Activated CD8-positive, alpha-beta memory T cell treated with anti-CD3 and anti-CD28 coated beads for 1 hour (primary cell): ENCODE measurements around the gene TYSND1.
"Not testable (repeated sequence)": the region's sequence is repeated elsewhere in the genome, so short reads cannot be mapped to it uniquely, and the experiment has no call there.

ENCODE experiments used
- DNase-seq, 2 donors: peaks; one replicate each; pipeline ENCODE4 v3.0.0-alpha.2; 2020; ENCODE audit warnings: low read depth in 1 of 2; ENCODE audit errors: extremely low read depth in 1 of 2

Gene TYSND1

DNA sequence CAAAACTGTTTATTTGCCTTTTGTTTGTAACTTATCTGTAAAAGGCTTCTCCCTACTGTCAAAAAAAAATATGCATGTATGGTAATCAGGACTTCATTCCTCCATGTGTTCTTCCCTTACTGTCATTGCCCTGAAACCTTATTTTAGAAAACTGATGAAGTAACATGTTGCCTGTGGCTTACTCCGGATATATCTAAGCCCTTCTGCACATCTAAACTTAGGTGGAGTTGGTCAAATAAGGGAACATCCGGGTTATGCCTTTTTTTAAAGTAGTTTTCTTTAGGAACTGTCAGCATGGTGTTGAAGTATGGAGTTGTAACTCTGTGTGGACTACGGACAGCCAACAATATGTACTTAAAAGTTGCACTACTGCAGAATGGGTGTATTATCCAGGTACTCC lies 17.7 kb upstream of the TYSND1 start:
- no peak for DNase-seq

DNA sequence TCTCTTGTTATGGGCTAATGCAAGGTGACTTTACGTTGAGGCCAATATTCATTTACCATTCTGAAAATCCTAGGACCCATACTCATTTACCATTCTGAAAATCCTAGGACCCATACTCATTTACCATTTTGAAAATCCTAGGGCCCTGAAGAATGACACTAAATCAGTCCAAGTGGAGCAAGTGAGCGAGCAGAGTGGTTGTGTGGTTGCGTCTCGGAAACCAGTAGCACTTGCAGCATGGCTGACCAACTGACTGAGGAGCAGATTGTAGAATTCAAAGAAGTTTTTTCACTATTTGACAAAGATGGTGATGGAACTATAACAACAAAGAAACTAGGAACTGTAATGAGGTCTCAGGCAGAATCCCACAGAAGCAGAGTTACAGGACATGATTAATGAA lies 16.9 kb upstream of the TYSND1 start:
- DNase-seq, result no peak

DNA sequence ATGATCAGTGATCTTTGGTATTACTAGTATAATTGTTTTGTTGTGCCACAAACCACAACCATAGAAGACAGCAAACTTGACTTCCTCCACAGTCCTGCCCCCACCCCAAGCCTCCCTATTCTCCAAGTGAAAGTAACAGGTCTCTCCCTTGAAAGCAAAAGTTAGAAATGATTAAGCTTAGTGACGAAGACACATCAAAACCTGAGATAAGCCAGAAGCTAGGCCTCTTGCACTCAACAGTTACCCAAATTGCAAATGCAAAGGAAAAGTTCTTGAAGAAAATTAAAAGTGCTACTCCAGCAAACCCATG lies 16.3 kb upstream of the TYSND1 start:
- DNase-seq, result no peak

DNA sequence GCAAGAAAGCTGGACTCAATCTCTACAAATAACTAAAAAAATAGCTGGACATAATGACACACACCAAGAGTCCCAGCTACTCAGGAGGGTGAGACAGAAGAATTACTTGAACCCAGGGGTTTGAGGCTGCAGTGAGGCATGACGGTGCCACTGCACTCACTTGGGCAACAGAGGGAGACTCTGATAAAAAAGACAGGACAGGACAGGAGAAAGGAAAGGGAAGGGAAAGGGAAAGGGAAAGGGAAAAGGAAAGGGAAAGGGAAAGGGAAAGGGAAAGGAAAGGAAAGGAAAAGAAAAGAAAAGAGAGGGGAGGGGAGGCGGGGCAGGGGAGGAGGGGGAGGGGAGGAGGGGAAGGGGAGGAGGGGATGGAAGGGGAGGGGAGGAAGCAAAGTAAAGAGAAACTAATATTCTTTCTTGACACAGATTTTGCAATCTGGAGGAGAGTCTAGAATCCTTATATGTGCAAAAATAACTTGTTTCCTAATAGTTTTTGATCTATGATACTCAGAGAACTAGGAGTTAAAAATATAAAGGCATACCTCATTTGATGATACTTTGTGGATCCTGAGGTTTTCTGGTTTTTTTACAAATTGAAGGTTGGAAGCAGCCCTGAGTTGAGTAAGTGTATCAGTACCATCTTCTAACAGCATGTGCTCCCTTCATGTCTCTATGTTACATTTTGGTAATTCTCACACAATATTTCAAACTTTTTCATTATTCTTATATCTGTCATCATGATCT lies 15.8 kb upstream of the TYSND1 start:
- no peak for DNase-seq

DNA sequence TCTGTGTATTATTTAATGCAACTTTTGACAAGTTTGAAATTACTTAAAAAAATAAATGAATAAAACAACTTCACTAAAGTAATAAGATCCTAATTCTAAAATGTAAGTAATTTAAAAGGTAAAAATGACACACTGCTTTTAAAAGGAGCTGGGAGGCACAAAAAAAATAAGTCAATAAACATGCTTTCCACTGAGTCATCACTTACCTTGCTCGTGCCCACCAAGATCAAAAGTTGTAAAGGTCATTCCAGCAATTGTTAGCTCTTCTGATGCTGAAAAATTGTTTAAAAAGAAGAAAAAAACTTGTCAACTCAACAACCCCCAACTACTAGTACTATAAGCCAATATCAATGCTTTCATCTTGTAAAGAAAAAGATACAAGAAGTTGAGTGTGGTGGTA lies 14.3 kb upstream of the TYSND1 start:
- no peak for DNase-seq

DNA sequence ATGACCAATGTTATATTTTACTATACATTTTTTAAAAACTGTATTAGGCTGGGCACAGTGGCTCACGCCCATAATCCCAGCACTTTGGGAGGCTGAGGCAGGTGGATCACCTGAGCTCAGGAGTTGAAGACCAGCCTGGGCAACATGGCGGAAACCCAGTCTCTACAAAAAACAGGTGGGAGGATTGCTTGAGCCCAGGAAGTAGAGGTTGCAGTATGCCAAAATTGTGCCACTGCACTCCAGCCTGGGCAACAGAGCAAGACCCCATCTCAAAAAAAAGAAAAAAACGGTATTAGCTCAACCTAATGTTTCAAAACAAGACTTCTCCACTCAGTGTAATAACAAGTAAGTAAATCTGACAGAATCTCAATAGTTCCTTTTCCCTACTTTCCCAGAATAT lies 12.9 kb upstream of the TYSND1 start:
- not testable (repeated sequence) for DNase-seq

DNA sequence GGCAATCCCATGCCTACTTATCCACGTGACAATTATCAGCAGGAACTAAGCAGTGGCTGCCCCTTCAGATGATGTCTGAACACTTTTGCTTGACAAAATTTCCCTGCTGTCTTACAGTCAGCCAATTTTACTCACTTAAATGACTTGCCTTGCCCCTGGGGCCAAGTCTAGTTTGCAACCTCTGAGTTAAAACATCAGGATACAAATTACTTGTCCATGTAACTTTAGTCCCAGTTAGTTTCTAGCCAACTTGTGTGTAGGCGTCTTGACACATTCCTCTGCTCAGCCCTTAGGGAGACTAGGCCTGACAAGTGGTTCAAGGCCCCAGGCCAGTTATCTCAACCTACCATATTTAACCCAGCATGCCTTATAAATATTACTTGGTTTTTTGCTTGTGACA lies 11.6 kb upstream of the TYSND1 start:
- DNase-seq, result no peak

DNA sequence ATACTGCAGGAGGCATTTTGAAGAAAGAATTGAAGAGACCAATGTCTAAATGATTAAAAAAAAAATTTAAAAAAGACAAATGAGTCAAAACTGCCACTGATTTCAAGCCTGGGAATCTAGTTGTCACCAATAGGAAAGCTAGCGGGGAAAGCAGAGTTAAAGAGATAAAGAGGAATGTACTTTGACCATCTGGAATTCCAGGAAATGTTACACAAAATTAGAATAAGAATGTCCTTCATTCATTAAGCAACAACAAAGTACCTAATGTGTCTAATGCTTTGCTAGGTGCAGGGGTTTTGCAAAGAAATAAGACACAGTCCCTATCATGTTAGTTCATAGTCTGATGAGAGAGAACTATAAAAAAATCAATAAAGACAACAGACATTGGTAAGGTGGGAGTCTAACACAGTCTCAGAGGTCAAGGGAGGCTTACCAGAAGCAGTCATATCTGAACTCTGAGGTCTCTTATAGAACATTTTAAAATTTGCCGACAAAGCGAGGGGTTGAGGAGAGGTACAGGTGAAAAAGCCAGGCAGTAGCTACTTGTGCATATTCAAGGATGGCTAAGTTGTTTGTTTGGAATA lies 8.8 kb upstream of the TYSND1 start:
- no peak for DNase-seq

DNA sequence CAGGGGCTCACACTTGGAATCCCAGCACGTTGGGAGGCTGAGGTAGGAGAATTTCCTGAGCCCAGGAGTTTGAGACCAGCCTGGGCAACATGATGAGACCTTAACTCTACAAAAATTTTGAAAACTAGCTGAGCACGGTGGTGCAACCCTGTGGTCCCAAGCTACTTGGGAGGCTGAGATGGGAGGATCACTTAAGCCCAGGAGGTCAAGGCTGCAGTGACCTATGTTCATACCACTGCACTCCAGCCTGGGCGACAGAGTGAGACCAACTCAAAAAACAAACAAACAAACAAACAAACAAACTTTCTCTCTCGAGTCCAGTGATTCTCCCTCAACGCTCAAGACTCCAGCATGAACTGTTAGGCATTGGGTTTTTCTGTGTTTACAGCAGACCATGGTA lies 2.0 kb upstream of the TYSND1 start:
- no peak for DNase-seq

DNA sequence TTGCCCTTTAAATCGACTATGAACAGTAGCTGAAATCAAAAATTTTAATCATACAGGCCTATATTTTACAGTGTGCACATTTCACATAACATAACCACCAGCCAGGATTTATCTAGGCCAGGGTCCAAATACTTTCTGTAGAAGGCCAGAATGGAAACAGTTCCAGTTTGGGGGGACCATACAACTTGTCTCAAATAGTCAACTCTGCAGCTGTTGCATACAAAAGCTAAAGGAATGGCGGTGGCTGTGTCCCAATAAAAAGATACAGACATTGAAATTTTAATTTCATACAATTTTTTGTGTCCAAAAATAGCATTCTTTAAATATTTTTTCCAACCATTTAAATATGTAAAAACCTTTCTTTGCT lies 742 bp upstream of the TYSND1 start:
- DNase-seq, result no peak

DNA sequence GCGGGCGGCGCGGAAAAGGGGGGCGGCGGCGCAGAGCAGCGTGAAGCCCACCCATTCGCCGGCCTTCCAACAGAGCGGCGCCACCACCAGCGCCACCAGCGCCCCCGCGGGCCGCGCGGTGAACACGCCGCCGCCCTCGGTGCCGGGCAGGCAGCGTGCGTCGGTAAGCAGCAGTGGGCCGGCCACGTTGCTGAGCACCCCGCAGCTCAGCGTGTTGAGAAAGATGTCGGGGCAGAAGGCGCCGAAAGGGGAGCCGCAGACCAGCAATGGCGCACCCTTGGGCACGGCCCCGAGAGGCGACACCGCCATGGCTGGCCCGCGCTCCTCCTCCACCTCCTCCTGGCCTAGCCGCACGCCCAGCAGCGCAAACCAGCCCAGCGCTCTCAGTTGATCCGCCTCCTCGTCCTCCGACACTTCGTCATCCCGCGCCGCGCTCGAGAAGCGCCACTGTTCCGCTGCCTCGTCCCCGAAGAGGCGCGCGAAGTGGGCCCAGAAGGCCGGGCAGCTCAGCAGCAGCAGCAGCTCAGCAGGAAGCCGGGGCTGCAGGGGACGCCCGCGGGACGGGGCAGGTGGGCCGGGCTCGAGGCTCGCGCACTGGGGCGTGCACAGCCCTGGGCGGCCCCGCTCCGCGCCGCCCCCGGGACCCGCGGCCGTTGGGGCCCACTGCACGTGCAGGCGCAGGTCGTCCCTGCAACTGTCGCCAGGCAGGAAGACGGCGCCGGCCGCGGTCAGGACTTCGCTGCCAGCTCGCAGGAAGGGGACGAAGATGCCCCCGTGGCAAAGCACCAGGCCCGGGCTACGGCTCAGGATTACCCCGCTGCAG lies 623 bp downstream of the TYSND1 start:
- DNase-seq, result peak; percentile 27 to 47

DNA sequence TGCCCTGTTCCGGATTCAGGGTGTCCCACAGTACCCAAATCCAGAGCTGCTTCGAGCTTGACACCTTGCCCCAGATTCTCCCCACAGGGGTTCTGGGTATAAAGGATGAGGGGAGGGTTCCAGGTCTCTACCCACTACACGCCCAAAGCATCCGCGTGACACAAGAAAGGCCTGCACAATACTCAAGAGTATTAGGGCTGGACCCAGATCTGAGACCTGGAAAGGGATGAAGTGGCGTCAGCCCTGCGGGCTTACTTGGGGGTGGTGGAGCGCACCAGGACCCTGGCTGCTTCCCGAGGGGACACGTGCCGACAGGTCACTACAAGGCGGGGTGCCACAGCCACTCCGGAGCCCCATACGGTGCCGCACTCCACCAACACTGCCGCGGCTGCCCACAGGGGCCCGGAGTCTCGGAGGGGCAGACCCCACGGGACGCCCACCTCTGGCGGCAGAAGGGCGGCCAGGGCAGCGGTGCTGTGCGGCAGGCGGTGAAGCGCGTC lies 1.3 kb downstream of the TYSND1 start:
- DNase-seq, result peak in 1 of 2 donors; percentile 7

DNA sequence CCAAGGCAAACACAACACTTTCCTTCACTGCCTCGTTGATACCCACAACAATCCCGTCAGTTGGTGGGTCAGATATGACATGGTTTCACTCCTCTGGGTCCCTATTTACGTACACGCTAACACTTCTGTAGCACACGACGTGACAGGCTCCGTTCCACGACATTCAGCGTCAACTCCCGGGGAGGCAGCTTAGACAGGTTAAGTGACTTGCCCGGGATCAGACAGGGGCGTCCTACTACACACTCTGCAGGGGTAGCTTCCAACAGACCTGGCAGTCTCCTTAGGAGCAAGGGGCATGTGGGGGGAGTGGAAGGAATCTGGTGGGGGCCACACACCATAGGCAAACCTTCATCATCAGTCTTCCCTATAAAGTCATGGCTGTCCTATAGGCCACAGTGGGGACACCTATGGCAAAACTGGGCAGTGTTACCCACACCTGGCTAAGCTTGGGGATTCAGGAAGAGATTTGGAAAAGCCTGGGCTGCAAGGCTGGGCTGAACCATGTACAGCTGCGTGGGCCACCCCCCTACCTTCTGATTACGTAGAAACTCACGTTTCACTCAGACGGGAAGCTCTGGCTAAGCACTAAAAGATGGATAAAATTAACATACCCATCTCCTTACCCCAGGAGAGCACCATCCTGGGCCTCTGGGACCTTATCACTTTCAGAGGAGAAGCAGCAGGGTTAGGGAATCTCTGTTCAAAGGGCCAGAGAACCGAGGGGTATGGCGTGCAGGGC lies 2.0 kb downstream of the TYSND1 start:
- no peak for DNase-seq

DNA sequence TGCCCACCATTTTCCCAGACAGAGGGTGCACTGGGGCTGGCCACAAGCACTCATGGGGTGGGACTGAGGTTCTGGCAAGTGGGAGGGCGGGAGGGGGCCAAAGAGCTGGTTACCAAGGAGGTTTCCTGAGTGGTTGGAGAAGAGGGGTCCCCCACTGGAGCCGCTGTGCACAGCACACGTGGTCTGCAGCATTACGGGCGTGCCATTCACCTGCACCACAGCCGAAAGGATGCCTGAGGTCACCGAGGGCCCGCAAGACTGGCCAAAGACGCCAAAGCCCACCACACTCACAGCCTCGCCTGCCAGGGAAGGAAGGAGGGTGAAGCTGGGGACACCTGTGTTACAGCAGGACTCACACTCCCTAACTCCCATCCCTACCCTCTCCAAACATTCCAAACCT lies 3.9 kb downstream of the TYSND1 start:
- no peak for DNase-seq

DNA sequence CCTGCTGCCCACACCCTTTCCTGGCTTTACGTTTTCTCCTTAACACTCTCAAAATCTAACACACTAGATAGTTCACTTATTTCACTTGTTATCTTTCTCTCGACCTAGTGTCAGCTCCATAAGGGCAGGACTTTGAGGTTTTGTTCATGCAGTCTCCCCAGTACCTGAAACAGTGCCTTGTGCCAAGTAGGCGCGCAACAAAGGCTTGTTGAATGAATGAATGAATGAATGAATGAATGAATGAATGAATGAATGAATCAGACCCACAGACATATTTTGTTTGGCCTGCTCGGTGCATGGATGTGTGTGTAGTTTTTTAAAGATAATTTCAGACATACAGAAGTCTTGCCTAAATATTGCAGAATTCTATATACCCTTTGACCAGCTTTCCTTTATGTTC lies 6.2 kb downstream of the TYSND1 start:
- no peak for DNase-seq

DNA sequence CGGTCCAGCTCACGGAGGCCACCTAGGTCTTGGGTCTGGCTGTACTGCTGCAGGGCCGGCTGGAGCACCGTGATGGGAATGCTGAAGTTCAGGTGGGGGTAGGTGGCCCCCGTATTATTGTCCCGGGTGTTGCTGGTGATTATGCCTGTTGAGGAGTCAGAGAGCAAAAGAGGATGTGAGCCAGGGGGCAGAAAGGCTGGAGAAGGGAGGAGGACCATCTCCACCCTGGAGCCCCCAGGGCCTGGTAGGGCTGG lies 6.6 kb downstream of the TYSND1 start:
- no peak for DNase-seq

DNA sequence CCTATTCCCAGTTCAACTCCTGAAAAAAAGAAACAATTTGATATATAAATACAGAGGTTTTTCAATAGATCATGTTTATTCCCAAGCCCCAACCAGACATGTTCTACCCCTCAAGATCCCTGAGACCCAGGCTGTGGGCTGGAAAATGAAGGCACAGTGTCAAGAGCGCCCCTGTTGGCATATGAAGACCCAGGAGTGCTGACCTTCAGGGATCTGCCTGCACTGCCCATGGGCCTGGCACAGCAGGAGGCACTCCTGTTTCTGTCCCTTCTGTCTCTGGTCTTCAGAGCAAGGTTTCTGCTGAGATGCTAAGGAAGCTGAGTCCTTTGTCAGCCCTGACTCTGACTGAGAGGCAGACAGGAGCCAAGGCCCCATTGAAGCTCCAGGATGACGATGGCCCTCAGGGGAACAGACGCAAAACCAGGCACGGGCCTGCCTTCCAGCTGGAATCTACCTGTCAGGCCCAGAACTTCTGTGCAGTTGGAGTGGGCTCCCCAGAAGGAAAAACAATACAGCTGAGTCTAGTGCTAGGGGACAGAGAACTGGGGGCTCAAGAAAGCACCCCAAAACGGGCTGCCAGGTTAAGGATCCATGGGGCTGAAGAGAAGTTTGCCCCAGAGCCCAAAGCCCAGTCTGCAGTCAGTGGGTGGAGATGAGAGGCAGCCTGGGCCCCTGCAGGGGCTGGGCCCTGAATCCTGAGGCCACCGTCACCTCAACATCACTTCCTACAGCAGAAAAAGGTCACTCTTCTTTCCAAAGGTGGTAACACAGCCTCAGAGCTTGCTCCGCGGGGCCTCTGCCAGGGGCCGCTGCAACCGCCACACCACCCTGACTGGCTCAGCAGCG lies 7.1 kb downstream of the TYSND1 start:
- DNase-seq, result no peak

DNA sequence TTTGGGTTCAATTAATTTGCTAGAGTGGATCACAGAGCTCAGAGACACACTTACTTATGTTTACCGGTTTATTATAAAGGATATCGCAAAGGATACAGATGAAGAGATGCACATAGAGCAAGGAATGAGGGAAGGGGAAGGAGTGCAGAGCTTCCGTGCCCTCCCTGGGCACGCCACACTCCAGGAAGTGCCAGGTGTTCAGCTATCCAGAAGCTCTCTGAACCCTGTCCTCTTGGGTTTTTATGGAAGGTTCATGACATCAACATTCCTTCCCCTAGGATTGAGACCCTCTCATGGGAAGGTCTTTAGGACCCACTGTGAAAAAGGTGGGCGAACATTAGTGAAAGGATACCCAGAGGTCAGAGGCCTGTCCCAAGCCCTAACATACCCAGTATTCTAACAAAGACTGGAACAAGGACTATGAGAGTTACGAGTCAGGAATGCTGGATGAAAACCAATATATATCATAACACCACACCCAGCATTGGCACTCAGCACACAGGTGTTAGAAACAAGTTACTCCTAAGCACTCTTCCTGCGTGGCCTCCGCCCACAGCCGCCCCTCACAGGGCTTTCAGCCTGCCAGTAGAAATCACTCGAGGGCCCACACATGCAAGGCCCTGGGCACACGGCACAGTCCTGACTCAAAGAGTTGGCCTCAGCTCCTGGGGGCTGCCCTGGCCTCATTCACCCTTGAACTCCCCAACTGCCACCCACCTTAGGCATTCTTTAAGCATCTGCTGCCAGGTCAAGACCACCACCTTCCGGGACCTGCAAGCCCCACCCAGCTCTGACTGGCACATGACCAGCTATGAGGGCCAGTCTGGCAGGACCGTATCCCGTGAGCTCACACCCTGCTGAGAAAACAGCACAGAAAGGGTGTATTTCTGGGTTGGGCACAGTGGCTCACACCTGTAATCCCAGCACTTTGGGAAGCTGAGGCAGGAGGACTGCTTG lies 8.3 kb downstream of the TYSND1 start:
- DNase-seq, result no peak

DNA sequence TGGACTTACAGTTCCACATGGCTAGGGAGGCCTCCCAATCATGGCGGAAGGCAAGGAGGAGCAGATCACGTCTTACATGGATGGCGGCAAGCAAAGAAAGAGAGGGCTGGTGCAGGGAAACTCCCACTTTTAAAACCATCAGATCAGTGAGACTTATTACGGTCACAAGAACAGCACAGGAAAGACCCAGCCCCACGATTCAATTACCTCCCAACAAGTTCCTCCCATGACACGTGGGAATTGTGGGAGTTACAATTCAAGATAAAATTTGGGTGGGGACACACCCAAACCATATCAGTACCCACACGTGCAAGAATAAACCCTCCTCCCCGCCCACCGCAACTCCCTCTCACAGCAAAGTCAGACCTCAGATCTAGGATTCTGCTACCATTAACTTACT lies 9.4 kb downstream of the TYSND1 start:
- no peak for DNase-seq

DNA sequence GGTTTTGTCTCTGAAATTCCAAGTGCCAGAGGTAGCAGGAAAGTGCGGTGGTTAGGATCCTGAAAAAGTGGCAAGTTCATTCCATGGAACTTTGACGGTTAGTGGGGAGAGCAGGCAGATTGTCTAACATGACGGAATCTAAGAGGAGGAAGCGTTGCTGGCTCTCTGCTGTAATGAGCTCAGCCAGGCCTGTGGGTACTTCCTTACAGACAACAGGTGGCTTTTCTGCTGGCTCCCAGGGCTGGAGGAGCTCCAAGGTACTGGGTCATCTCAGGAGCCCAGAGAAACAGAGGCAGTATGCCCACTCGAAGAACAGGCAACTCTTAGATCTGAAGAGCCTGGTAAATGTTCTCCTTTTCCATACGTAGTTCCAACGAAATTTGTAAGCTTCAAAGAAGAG lies 10.8 kb downstream of the TYSND1 start:
- DNase-seq, result no peak
